Liver (tissue), 3 donors: Measurements from ENCODE around the gene VDAC1.

Experiments used
- ATF3 ChIP-seq: IDR thresholded peaks from 2 replicates; pipeline ENCODE4 v1.6.1; 2016; ENCODE audit warnings: antibody characterized with exemption
- CTCF ChIP-seq: fragments of 150-350 bp; IDR thresholded peaks from 2 replicates; pipeline ENCODE4 v1.5.1; 2017; ENCODE audit warnings: improper control_type of control experiment, low read depth, low read length; ENCODE audit not compliant: missing input control
- GABPA ChIP-seq, 2 donors: IDR thresholded peaks in 1 of 2; conservative IDR thresholded peaks in 1 of 2; 2 replicates each; pipeline ENCODE4 v1.6.1; 2016; ENCODE audit warnings: antibody characterized with exemption in 2 of 2, mild to moderate bottlenecking in 1 of 2, moderate library complexity in 1 of 2
- JUND ChIP-seq, 2 donors: IDR thresholded peaks; 2 replicates each; pipeline ENCODE4 v1.6.1; 2016; ENCODE audit warnings: antibody characterized with exemption in 2 of 2
- REST ChIP-seq: IDR thresholded peaks from 2 replicates; pipeline ENCODE4 v1.6.1; 2016; ENCODE audit warnings: antibody characterized with exemption, mild to moderate bottlenecking
- SP1 ChIP-seq: IDR thresholded peaks from 2 replicates; pipeline ENCODE4 v1.6.1; 2018; ENCODE audit warnings: antibody characterized with exemption, mild to moderate bottlenecking
- TAF1 ChIP-seq: conservative IDR thresholded peaks from 2 replicates; pipeline ENCODE4 v1.6.1; 2016; ENCODE audit warnings: antibody characterized with exemption, mild to moderate bottlenecking
- YY1 ChIP-seq: IDR thresholded peaks from 2 replicates; pipeline ENCODE4 v1.6.1; 2016; ENCODE audit warnings: antibody characterized with exemption, mild to moderate bottlenecking
- donor health status: healthy.
- donor health status: healthy.

GRCh38 chr5:133927300-133928180, 77.2 kb downstream of the VDAC1 start:
- TF ChIP-seq TAF1, result no peak
- TF ChIP-seq GABPA (IDR thresholded peaks at IDR 0.05 in 1 of 2, conservative IDR thresholded peaks at IDR 0.05 in 1 of 2), result no peak
- TF ChIP-seq CTCF, result no peak
- TF ChIP-seq YY1, result no peak
- no peak for TF ChIP-seq JUND (IDR thresholded peaks at IDR 0.05)
- no peak for TF ChIP-seq SP1
- no peak for TF ChIP-seq ATF3
- no peak for TF ChIP-seq REST
